Erythroblast (primary cell): ENCODE measurements around the gene SSR3.

ENCODE experiments used
- GATA1 ChIP-seq: IDR thresholded peaks from 2 replicates; pipeline ENCODE4 v1.6.1; 2011; ENCODE audit warnings: low read depth, mild to moderate bottlenecking, control low read depth, low read length, moderate library complexity
- POLR2A ChIP-seq: IDR thresholded peaks from 2 replicates; pipeline ENCODE4 v1.6.1; 2011; ENCODE audit warnings: mild to moderate bottlenecking, low read length

DNA sequence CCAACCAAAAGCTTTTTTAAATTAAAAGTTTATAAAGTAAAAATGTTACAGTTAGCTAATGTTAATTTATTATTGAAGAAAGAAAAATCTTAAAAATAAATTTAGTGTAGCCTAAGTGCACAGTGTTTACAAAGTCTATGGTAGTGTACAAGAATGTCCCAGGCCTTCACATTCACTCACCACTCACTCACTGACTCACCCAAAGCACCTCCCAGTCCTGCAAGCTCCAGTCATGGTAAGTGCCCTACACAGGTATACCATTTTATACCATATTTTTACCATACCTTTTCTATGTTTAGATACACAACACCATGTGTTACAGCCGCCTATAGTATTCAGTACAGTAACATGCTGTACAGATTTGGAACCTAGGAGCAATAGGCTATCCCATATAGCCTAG is 29.1 kb downstream of the SSR3 start:
- no peak for TF ChIP-seq POLR2A
- TF ChIP-seq GATA1: no peak
